ENCODE data around the gene MED25. TPM values are rescaled to one million over a fixed set of nuclear protein-coding genes. Genes with fewer than 3 reads are reported as not detected.

Gene MED25
- total and polyA plus RNA-seq, 9 of the 15 experiments (the other 6 are each of a cell fraction or from before 2014, with no cell fraction given): 4.1 to 93.9 (median 19.3) TPM

GRCh38 chr19:49775742-49776370, 42.2 kb upstream of the MED25 start:
- CTCF ChIA-PET (ENCODE audit: low intra/inter-chr PET ratio): interaction anchor here (0.5 kb wide), 1 partner anchor 866 kb away, joined by 3 read pairs; no protein-coding TSS in a partner anchor
- peak overlapping the region; percentile 68 for H3K4me2 ChIP-seq (ENCODE audit: insufficient read depth, low read length)
- H3K79me2 ChIP-seq (ENCODE audit: control insufficient read depth, insufficient read depth, low read length): peaks cover 80% of the 10 kb centered on the region
- peaks cover 39 to 65% of the 10 kb centered on the region in 2 experiments for H3K4me1 ChIP-seq (replicated peaks in 1 of 2; ENCODE audit: control insufficient read depth in 2 of 2, insufficient read depth in 2 of 2, low read length in 2 of 2)
- POLR2A ChIA-PET: interaction anchor here (0.8 to 1.4 kb wide), 3 partner anchors 9 to 58 kb away, joined by 3 to 6 read pairs (median 3); partner anchors contain the start of gene AP2A1
- H3K9ac ChIP-seq (ENCODE audit: insufficient read depth in 1 of 2, low read depth in 2 of 2, low read length in 2 of 2): peak overlapping the region; percentile 32 to 84
- H3K36me3 ChIP-seq (ENCODE audit: control insufficient read depth, insufficient read depth, low read length): peaks cover 52% of the 10 kb centered on the region; the same call in 2 of the 3 replicates
- H2AFZ ChIP-seq (ENCODE audit: low read depth, low read length): no peak overlapping the region
- FAIRE-seq (peak; percentile 99), ATAC-seq (peak; percentile 91), DNase-seq (ENCODE audit: extremely low read depth in 1 of 4, low spot score in 3 of 4) (peak; percentile 87 to 95 (median 90))
- 14% methylated on average over 14 of the region's 20 CpGs for WGBS (ENCODE audit: insufficient coverage, low coverage, missing lambda C conversion rate)
- H3K9me1 ChIP-seq (ENCODE audit: control insufficient read depth, insufficient read depth, low read length): peaks cover 2% of the 10 kb centered on the region
- peaks cover 5% of the 10 kb centered on the region; the same call in 1 of the 2 replicates for H4K20me1 ChIP-seq (replicated peaks; ENCODE audit: control insufficient read depth, insufficient read depth, low read length)
- H3K4me3 ChIP-seq: no peak overlapping the region
- in situ Hi-C loops (cut with MboI): no loop called here
- peak overlapping the region; percentile 69 for H3K27ac ChIP-seq (ENCODE audit: extremely low read depth, low read depth, low read length)
- H3K27me3 ChIP-seq (ENCODE audit: control insufficient read depth in 2 of 2, insufficient read depth in 2 of 2, low read length in 2 of 2): no peaks in the 10 kb centered on the region
- intact Hi-C loops (cut with micrococcal nuclease): loop anchor here (2.0 kb wide), 1 partner anchor 29 kb away; no protein-coding TSS in a partner anchor
- BruUV-seq (replicated peaks): no TSS peak
- no peaks in the 10 kb centered on the region for H3K9me3 ChIP-seq (replicated peaks; ENCODE audit: control insufficient read depth, insufficient read depth, low read depth, low read length)
- TF ChIP-seq CTBP1 (IDR thresholded peaks at IDR 0.05; ENCODE audit: borderline replicate concordance) (peak; percentile 97), ZNF316 (IDR thresholded peaks at IDR 0.05) (peak; percentile 37; the same call in 1 of the 2 replicates), ZNF263 (CRISPR knock-in tag; IDR thresholded peaks at IDR 0.05; ENCODE audit: borderline replicate concordance) (peak; percentile 58; the same call in 1 of the 2 replicates), MCM3 (IDR thresholded peaks at IDR 0.05) (no peak), ZBTB5 (IDR thresholded peaks at IDR 0.05) (no peak), BRF1 (IDR thresholded peaks at IDR 0.05; ENCODE audit: borderline replicate concordance, extremely low read depth, insufficient read length) (no peak), ETS1 (conservative IDR thresholded peaks at IDR 0.05; ENCODE audit: control insufficient read depth, low read depth, low read length) (0 out of 2 replicates have a peak, but pooled peaks have one; percentile 34), CXXC5 (CRISPR knock-in tag; IDR thresholded peaks at IDR 0.05) (peak; percentile 63), SIX5 (IDR thresholded peaks at IDR 0.05; ENCODE audit: borderline replicate concordance in 1 of 2, insufficient read depth in 1 of 2, low read depth in 1 of 2, low read length in 2 of 2) (no peak), FOXO4 (CRISPR knock-in tag; IDR thresholded peaks at IDR 0.05) (no peak), RB1 (IDR thresholded peaks at IDR 0.05; ENCODE audit: low read depth) (no peak), MTA2 (IDR thresholded peaks at IDR 0.05; ENCODE audit: low read depth) (peak; percentile 74), ZNF77 (CRISPR knock-in tag; IDR thresholded peaks at IDR 0.05) (no peak), BCL6 (CRISPR knock-in tag; IDR thresholded peaks at IDR 0.05) (no peak), POLR2G (IDR thresholded peaks at IDR 0.05; ENCODE audit: low read depth, low read length) (peak; percentile 52), PKNOX1 (IDR thresholded peaks at IDR 0.05) (0 out of 2 replicates have a peak, but pooled peaks have one; percentile 3), TCF3 (CRISPR knock-in tag; IDR thresholded peaks at IDR 0.05) (peak; percentile 97)

Measured in K562 (cell line).